ENCODE results near the gene ITM2B.
A peak's percentile ranks its signal among the peaks of the same experiment; 100 is the strongest.

The ITM2B gene

GRCh38 chr13:48233046-48233888, at the start of gene ITM2B:
TSS of gene ITM2B (plus strand) at chr13:48233206. CDS start at chr13:48233361, 155 bp downstream.
- DNase-seq (ENCODE audit: low read depth, low spot score), result peak; percentile 68
- in situ Hi-C loops (cut with HindIII; ENCODE audit: low sequenced_read_pairs), result no loop called here
- peak within 1 kb of the TSS; percentile 79 for H3K4me3 ChIP-seq (ENCODE audit: low read depth, low read length)
- TF ChIP-seq, protein P1, sequence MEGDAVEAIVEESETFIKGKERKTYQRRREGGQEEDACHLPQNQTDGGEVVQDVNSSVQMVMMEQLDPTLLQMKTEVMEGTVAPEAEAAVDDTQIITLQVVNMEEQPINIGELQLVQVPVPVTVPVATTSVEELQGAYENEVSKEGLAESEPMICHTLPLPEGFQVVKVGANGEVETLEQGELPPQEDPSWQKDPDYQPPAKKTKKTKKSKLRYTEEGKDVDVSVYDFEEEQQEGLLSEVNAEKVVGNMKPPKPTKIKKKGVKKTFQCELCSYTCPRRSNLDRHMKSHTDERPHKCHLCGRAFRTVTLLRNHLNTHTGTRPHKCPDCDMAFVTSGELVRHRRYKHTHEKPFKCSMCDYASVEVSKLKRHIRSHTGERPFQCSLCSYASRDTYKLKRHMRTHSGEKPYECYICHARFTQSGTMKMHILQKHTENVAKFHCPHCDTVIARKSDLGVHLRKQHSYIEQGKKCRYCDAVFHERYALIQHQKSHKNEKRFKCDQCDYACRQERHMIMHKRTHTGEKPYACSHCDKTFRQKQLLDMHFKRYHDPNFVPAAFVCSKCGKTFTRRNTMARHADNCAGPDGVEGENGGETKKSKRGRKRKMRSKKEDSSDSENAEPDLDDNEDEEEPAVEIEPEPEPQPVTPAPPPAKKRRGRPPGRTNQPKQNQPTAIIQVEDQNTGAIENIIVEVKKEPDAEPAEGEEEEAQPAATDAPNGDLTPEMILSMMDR (IDR thresholded peaks at IDR 0.05; ENCODE audit: low read depth, low read length), result peak; percentile 32

- no peak for DNase-seq (ENCODE audit: low read depth, low spot score)
- in situ Hi-C loops (cut with HindIII; ENCODE audit: low sequenced_read_pairs), result no loop called here
- no peak overlapping the region for H3K4me3 ChIP-seq (ENCODE audit: low read depth, low read length)
- TF ChIP-seq, protein P1 (IDR thresholded peaks at IDR 0.05; ENCODE audit: low read depth, low read length), result no peak
Measured at GRCh38 chr13:48184260-48184659, 48.7 kb upstream of the ITM2B start.

- no peak overlapping the region for H3K4me3 ChIP-seq (ENCODE audit: low read depth, low read length)
- in situ Hi-C loops (cut with HindIII; ENCODE audit: low sequenced_read_pairs), result no loop called here
- TF ChIP-seq, protein P1 (IDR thresholded peaks at IDR 0.05; ENCODE audit: low read depth, low read length), result no peak
- DNase-seq (ENCODE audit: low read depth, low spot score), result no peak
Measured at GRCh38 chr13:48185018-48185417, 48.0 kb upstream of the ITM2B start.

GRCh38 chr13:48186722-48187121, 46.3 kb upstream of the ITM2B start:
- in situ Hi-C loops (cut with HindIII; ENCODE audit: low sequenced_read_pairs), result no loop called here
- no peak for DNase-seq (ENCODE audit: low read depth, low spot score)
- no peak overlapping the region for H3K4me3 ChIP-seq (ENCODE audit: low read depth, low read length)
- TF ChIP-seq, protein P1 (IDR thresholded peaks at IDR 0.05; ENCODE audit: low read depth, low read length), result no peak

- no peak for DNase-seq (ENCODE audit: low read depth, low spot score)
- in situ Hi-C loops (cut with HindIII; ENCODE audit: low sequenced_read_pairs), result no loop called here
- TF ChIP-seq, protein P1 (IDR thresholded peaks at IDR 0.05; ENCODE audit: low read depth, low read length), result no peak
Measured at GRCh38 chr13:48188131-48188530, 44.9 kb upstream of the ITM2B start.

GRCh38 chr13:48188601-48189000, 44.4 kb upstream of the ITM2B start:
- in situ Hi-C loops (cut with HindIII; ENCODE audit: low sequenced_read_pairs), result no loop called here
- TF ChIP-seq, protein P1 (IDR thresholded peaks at IDR 0.05; ENCODE audit: low read depth, low read length), result no peak
- DNase-seq (ENCODE audit: low read depth, low spot score), result no peak
- no peak overlapping the region for H3K4me3 ChIP-seq (ENCODE audit: low read depth, low read length)

More at GRCh38 chr13:48188131-48188530, 44.9 kb upstream of the ITM2B start:
- H3K4me3 ChIP-seq (ENCODE audit: low read depth, low read length), result no peak overlapping the region
